Activated CD4-positive, alpha-beta T cell treated with anti-CD3 and anti-CD28 coated beads, Interleukin-2, amount 50 U/mL, for 16 hours (primary cell): ENCODE measurements around the gene MINDY4.

Source experiments
- DNase-seq: peaks from one replicate; pipeline ENCODE4 v3.0.0-alpha.2; 2020

Gene MINDY4

GRCh38 chr7:30840141-30841024 lies 69.2 kb downstream of the MINDY4 start:
- no peak for DNase-seq

GRCh38 chr7:30841025-30841735 lies 70.0 kb downstream of the MINDY4 start:
- no peak for DNase-seq

- DNase-seq, result no peak
Observed at GRCh38 chr7:30841801-30842541, 70.8 kb downstream of the MINDY4 start.

- no peak for DNase-seq
Observed at GRCh38 chr7:30842542-30843451, 71.6 kb downstream of the MINDY4 start.

GRCh38 chr7:30843741-30844482 lies 72.7 kb downstream of the MINDY4 start:
- DNase-seq, result no peak

GRCh38 chr7:30844483-30844874 lies 73.3 kb downstream of the MINDY4 start:
- DNase-seq, result no peak

- DNase-seq, result no peak
Observed at GRCh38 chr7:30844916-30845315, 73.7 kb downstream of the MINDY4 start.

- DNase-seq, result no peak
Observed at GRCh38 chr7:30845426-30846135, 74.4 kb downstream of the MINDY4 start.

GRCh38 chr7:30846378-30846777 lies 75.2 kb downstream of the MINDY4 start:
- no peak for DNase-seq

GRCh38 chr7:30848121-30848855 lies 77.1 kb downstream of the MINDY4 start:
- DNase-seq, result no peak

GRCh38 chr7:30849565-30849964 lies 78.3 kb downstream of the MINDY4 start:
- no peak for DNase-seq

GRCh38 chr7:30850426-30850825 lies 79.2 kb downstream of the MINDY4 start:
- DNase-seq, result no peak

GRCh38 chr7:30851651-30852307 lies 80.6 kb downstream of the MINDY4 start:
- no peak for DNase-seq

- DNase-seq, result no peak
Observed at GRCh38 chr7:30852308-30852684, 81.1 kb downstream of the MINDY4 start.

GRCh38 chr7:30852744-30853288 lies 81.6 kb downstream of the MINDY4 start:
- no peak for DNase-seq

- no peak for DNase-seq
Observed at GRCh38 chr7:30853576-30853975, 82.4 kb downstream of the MINDY4 start.

GRCh38 chr7:30855936-30856335 lies 84.7 kb downstream of the MINDY4 start:
- no peak for DNase-seq

- DNase-seq, result no peak
Observed at GRCh38 chr7:30858576-30858975, 87.4 kb downstream of the MINDY4 start.

GRCh38 chr7:30859202-30859939 lies 88.2 kb downstream of the MINDY4 start:
- DNase-seq, result no peak
